ENCODE results near the gene LCN10. TPM values are rescaled to one million over a fixed set of nuclear protein-coding genes. Genes with fewer than 3 reads are reported as not detected.
A peak's percentile ranks its signal among the peaks of the same experiment; 100 is the strongest.
"Not testable (repeated sequence)": the region's sequence is repeated elsewhere in the genome, so short reads cannot be mapped to it uniquely, and the experiment has no call there.

Gene LCN10
- polyA plus RNA-seq, 12 donors, result 2.0 to 21.3 (median 7.1) TPM; not detected in 1

DNA sequence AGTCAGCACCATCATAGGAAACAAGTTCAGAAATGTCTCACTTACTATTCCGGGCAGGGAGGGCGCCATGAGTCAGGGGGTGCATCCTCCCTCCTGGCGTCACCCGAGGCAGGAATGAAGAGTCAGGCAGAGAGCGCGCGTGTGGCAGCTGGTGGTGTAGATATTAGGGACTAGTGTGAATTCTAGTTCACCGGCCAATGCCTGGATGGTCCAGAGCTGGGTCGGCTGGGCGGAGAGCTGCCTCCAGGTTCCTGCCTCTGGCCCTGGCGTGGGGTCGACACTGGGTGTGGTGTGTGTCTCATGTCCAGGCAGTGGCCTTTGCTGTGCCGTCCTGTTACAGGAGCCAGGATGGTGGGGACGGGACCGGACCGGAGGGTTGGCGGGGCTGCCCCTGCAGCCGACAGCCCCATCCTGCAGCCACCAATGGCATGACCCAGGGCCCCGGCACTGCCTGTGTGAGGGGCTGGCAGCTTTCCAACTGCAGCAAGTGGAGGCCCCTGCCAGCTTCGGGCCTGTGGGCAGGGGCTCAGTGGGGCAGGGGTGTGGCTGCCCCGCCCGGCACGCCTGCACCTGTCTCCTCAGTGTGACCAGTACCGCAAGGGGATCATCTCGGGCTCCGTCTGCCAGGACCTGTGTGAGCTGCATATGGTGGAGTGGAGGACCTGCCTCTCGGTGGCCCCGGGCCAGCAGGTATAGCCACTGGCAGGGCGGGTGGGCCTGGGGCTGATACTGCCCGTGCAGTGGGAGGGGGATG is 21.2 kb downstream of the LCN10 start:
- DNase-seq, result no peak

DNA sequence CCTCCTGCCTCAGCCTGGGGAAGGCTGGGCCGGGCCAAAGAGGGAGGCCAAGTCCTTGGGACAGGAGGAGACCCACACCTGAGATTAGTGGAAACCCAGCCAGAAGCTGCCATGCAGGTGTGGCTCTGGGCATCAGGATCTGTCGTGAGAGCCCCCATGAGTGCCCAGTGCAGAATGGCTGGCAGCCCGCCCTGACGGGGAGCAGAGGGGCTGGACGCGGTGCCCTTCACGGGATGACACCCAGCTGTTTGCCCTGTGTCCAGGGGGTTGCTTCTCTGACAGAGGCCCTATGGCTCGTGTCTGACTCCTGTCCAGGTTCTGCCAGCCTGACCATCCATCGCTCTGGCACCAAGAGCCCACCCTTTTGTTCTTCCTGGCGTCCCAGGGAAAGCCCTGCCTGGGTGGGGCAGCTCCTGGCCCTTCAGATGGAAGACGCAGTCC is 21.8 kb downstream of the LCN10 start:
- no peak for DNase-seq

- peak; percentile 84 for DNase-seq
Measured at GRCh38 chr9:136720251-136720897, 22.4 kb downstream of the LCN10 start.

GRCh38 chr9:136719195-136719880 is 23.4 kb downstream of the LCN10 start:
- DNase-seq, result no peak

DNA sequence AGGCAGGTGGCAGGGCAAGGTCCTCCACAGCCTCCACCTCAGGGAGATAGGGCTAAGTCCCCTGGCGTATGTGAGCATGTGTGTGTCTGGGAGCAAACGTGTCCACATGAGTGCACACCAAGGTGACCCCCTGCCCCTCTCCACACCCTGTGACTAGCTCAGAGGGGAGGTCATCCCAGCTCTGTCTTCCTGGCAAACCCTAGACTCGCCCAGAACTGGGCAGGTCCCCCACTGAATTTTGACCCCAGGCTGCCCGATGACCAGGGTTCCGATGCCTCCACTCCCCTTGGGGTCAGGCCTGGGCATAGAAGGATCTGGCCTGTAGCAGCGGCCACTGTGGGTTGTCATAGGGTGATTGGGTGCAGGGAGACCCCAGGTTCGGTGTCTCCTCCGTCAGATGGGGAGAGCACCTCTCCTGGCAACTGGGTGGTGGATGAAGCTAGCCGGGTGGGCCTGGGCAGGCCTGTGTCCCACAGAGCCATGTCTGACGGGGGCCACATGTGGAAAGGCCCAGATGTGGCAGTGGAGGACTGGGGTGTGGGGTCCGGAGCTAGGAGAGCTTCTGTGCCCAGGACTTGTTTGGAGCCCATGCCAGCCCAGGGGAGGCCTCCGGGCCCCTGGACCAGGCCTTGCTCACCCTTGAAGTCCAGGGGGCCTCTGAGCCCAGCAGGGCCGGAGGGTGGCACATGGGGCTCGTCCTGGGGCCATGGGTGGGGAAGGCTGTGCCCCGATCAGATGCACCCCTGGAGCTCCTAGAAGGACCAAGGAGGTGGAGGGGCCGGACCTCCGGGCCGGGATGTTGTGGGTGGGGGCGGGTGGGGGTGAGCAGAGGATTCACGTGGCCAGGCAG is 24.2 kb downstream of the LCN10 start:
- no peak for DNase-seq

- no peak for DNase-seq
Measured at GRCh38 chr9:136717399-136717798, 25.3 kb downstream of the LCN10 start.

DNA sequence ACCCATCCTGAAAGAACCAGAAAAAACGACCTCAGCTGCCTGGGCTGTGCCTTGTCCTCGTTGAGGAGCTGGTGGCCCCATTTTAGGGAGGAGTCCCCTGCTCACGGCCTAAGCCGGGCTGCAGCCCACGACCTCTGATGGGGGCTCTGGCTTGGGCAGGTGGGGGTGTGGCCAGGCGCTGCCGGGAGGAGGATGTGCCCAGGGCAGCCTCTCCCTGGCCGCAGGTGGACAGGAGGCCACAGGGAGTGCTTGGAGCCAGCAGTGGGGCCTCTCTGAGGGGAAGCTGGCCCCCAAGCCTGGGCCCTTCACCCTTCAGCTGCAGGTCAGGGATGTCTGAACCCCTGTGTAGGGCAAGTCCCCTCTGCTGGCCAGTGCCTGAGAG is 27.9 kb downstream of the LCN10 start:
- no peak for DNase-seq

DNA sequence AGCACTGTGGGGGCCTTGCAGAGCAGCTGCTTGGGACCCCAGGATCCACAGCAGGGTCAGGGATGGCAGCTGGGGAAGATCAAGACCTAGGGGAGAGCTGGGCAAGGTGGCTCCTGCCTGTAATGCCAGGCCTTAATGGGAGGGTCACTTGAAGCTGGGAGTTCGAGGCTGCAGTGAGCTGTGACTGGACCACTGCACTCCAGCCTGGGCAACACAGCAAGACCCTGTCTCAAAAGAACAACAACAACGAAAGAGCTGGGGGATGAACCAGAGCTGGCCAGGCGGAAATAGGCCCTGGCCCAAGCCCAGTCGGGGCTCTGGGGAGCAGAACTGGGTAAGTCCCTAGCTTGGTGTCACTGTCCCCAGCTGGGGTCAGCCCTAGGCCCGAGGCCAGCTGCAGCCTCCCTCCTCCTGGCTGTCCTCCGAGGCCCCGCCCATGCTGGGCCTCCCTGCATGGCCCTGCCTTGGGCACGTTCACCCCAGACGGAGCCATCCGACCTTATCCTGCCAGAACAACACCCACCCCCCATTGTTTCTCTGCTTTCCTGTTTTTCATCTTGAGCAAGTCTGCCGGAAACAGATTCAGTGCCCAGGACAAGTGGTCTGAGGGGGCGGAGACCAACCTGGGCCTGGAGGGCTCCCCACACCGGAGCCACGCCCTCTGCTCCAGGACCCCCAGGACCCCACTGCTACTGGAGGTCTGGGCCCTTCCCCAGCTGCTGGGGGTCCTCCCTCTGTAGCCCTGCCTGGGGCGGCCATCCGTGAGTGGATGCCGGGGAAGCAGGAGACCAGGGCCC is 28.4 kb downstream of the LCN10 start:
- DNase-seq, result no peak

- DNase-seq, result no peak
Measured at GRCh38 chr9:136713550-136713949, 29.2 kb downstream of the LCN10 start.

DNA sequence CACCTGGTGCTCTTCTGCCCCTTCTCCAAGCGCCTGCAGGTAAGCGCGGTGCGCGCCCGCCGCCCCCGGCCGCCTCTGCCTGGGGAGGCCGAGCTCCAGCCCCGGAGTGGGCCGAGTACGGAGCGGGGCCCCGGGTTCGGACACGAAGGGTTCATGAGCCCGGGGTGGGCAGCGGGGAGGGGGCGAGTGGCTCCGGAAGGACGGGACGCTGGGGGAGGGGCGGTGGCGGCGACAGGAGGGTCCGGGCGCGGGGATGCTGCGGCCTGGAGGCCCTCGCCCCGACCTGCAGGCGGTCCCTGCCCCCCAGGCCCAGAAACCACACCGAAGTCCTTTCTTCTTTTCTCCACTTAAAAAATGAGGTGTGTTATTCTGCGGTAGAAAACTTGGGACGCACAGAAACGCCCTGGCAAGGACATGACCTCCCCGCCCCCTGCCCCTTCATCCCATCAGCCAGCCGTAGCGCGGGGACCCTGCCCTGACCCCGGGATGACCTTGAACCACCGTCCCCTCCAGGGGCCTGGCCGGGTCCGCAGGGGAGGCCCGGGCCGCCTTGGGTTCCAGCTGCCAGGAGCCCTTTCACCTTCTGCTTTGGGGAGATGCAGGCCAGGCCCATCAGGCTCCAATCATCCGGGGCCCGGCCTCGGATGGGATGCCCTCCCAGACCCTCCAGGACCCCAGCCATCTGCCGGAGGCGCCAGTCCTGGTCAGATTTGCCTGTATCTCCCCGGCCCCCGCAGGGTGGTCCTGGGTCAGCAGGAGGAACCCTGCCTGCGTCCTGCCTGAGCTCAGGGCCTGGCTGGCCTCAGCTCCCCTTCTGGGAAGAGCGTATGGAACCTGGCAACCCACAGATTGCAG is 29.8 kb downstream of the LCN10 start:
- DNase-seq, result no peak

- DNase-seq, result no peak
Measured at GRCh38 chr9:136711751-136712689, 30.7 kb downstream of the LCN10 start, which contains the start of gene DIPK1B. Gene DIPK1B (plus strand): TSS chr9:136712572. CDS start chr9:136712666, 94 bp downstream.

DNA sequence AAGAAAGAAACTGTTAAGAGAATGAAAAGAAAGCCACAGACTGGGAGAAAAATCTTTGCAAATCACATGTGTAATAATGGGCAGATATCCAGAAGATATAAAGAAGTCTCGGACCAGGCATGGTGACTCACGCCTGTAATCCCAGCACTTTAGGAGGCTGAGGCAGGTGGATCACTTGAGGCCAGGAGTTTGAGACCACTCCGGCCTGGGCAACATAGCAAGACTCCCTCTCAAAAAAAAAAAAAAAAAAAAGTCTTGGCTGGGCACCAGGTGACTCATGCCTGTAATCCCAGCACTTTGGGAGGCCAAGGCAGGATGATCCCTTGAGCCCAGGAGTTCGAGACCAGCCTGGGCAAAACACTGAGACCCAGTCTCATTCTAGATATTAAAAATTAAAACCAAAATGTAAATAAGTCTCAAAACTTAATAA is 31.5 kb downstream of the LCN10 start:
- DNase-seq, result not testable (repeated sequence)

DNA sequence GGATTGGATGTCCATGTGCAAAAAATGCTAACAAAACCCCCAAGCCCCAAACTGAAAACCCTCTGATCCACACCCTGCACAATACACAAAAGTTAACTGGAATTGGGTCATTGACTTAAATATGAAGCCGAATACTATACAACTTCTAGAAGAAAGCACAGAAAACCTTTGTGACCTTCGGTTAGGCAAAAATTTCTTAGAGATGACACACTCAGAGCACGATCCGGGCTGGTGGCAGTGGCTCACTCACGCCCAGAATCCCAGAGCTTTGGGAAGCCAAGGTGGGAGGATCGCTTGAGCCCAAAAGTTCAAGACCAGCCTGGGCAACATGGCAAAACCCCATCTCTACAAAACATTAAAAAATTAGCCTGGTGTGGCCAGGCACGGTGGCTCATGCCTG is 32.2 kb downstream of the LCN10 start:
- no peak for DNase-seq

DNA sequence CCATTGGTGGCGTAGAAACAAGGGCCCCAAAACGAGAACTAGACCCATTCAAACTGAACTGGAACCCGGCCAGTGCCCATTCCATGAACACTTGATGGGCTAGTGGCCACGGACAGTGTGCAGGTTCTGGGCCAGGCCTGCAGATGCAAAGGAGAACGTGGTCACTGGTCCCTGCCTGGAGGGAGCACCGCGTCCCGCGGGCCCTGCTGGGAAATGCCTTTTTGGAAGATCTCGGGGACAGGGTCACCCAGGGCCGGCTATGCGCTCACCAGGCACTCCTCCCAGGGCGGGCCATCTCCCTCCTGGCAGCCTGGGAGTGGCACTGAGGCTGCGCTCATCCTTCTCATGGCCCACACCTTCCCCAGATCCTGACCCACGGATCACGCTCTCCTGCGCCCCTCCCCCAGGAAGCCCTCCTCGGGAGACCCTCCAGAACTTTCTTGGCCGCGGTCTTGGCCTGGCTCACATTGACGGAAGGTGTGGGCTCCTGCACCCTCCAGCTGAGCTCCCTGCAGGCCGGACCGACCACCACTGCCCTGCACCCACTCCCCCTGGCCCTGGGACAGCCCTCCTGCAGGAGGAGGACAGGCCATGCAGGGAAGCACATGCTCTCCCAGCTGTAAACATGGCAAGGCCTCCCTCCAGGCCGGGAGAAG is 33.2 kb downstream of the LCN10 start:
- DNase-seq, result no peak

- no peak for DNase-seq
Measured at GRCh38 chr9:136707849-136708517, 34.8 kb downstream of the LCN10 start.

- no peak for DNase-seq
Measured at GRCh38 chr9:136707011-136707410, 35.7 kb downstream of the LCN10 start.

DNA sequence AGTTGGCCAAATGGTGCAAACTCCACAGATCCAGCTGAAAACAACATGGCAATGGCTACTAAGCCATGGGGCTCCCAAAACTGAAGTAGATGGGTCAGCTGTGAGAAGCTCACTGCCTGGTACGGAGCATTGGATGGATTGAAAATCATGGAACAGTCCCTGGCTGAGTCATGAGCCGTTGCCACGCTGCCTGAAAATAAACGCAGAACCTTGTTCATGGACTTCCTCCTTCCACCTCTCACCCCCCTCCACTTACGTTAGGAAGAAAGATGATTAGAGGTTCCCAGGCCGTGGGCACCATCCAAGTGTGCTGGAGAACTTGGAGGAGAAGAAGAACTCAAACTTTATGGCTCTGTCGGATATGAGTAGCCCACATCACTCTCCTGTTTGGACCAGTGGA is 37.2 kb downstream of the LCN10 start:
- DNase-seq, result no peak

- DNase-seq, result not testable (repeated sequence)
Measured at GRCh38 chr9:136704741-136705140, 38.0 kb downstream of the LCN10 start.
